Hair follicular keratinocyte (primary cell): ENCODE data around the gene FERMT2. TPM values are rescaled to one million over a fixed set of nuclear protein-coding genes. Genes with fewer than 3 reads are reported as not detected.

Experiments used
- total RNA-seq: library from RNA; depleted of rRNA; stranded (reverse); fragments of >200 nt; gene quantifications from 2 replicates; pipeline ENCODE4 v1.2.3, GENCODE V29; 2015

The FERMT2 gene, protein sequence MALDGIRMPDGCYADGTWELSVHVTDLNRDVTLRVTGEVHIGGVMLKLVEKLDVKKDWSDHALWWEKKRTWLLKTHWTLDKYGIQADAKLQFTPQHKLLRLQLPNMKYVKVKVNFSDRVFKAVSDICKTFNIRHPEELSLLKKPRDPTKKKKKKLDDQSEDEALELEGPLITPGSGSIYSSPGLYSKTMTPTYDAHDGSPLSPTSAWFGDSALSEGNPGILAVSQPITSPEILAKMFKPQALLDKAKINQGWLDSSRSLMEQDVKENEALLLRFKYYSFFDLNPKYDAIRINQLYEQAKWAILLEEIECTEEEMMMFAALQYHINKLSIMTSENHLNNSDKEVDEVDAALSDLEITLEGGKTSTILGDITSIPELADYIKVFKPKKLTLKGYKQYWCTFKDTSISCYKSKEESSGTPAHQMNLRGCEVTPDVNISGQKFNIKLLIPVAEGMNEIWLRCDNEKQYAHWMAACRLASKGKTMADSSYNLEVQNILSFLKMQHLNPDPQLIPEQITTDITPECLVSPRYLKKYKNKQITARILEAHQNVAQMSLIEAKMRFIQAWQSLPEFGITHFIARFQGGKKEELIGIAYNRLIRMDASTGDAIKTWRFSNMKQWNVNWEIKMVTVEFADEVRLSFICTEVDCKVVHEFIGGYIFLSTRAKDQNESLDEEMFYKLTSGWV
- 17.3 and 20.8 TPM in 2 replicates for total RNA-seq

GRCh38 chr14:52950898-52951680 is at the start of gene FERMT2:
TSS of gene FERMT2 (minus strand) at chr14:52951050. CDS start at chr14:52950568, 482 bp downstream.

Other genes with a start within 250 kb of the FERMT2 start
- 67.5 and 90.9 TPM in 2 replicates for gene PSMC6, start 243.8 kb downstream of the FERMT2 start, total RNA-seq
- gene STYX, start 220.9 kb downstream of the FERMT2 start, total RNA-seq = 12.5 and 12.9 TPM in 2 replicates
- gene GNPNAT1, start 159.4 kb downstream of the FERMT2 start, total RNA-seq = 20.5 and 32.7 TPM in 2 replicates
- 6.0 and 6.9 TPM in 2 replicates for gene DDHD1, start 202.3 kb upstream of the FERMT2 start, total RNA-seq